WTC11 (cell line): ENCODE results near the gene GET4. TPM values are rescaled to one million over a fixed set of nuclear protein-coding genes. Genes with fewer than 3 reads are reported as not detected.

ENCODE experiments used
- ATAC-seq: fragments of 200-7000 bp; cut with Tn5 transposase; 2 replicates; pipeline ENCODE4 v1.10.0; 2021; ENCODE audit warnings: mild to moderate bottlenecking, moderate library complexity
- CTCF ChIA-PET: fragments of 300-600 bp; sonication (Branson Sonifier 250); formaldehyde crosslinking; loops from one replicate; lab custom pipeline; 2021; ENCODE audit warnings: antibody characterized with exemption; lab: Charles Lee
- POLR2A ChIA-PET: fragments of 350-600 bp; sonication (Branson Sonifier 250); formaldehyde crosslinking; loops from one replicate; lab custom pipeline; 2021; ENCODE audit warnings: antibody characterized with exemption; lab: Charles Lee
- DNase-seq: peaks from one replicate; pipeline ENCODE4 v3.0.0; 2021; ENCODE audit warnings: low spot score
- H3K27ac Mint-ChIP-seq: 2 replicates; pipeline ENCODE4 v1.8.0; 2021; ENCODE audit warnings: mixed read lengths
- H3K27me3 Mint-ChIP-seq: 2 replicates; pipeline ENCODE4 v1.8.0; 2021; ENCODE audit warnings: low read depth, mild to moderate bottlenecking, moderate library complexity, mixed read lengths
- H3K36me3 Mint-ChIP-seq: 2 replicates; pipeline ENCODE4 v1.8.0; 2021; ENCODE audit warnings: mixed read lengths
- H3K4me1 Mint-ChIP-seq: 2 replicates; pipeline ENCODE4 v1.8.0; 2022; ENCODE audit warnings: mixed read lengths
- H3K4me3 Mint-ChIP-seq: 2 replicates; pipeline ENCODE4 v1.8.0; 2021; ENCODE audit warnings: mild to moderate bottlenecking, moderate library complexity, mixed read lengths
- H3K9me3 Mint-ChIP-seq: 2 replicates; pipeline ENCODE4 v1.8.0; 2021; ENCODE audit warnings: mixed read lengths
- CREB1 ChIP-seq: sonication (generic); formaldehyde crosslinking; IDR thresholded peaks from 2 replicates; pipeline ENCODE4 v1.8.0; 2023; ENCODE audit warnings: mild to moderate bottlenecking, missing genetic modification reagents
- CREM ChIP-seq: sonication (generic); formaldehyde crosslinking; IDR thresholded peaks from 2 replicates; pipeline ENCODE4 v1.8.1; 2022; ENCODE audit warnings: mild to moderate bottlenecking, missing genetic modification reagents, moderate library complexity
- E2F1 ChIP-seq: sonication (generic); formaldehyde crosslinking; IDR thresholded peaks from 2 replicates; pipeline ENCODE4 v1.8.0; 2022; ENCODE audit warnings: mild to moderate bottlenecking, missing genetic modification reagents
- EMX1 ChIP-seq: fragments of 250-450 bp; sonication (Bioruptor Pico); IDR thresholded peaks from 2 replicates; pipeline ENCODE4 v1.8.0; 2021; ENCODE audit warnings: mild to moderate bottlenecking
- GTF2I ChIP-seq: fragments of 250-450 bp; sonication (Bioruptor Pico); conservative IDR thresholded peaks from 2 replicates; pipeline ENCODE4 v1.4.0; 2021; ENCODE audit warnings: mild to moderate bottlenecking
- JUN ChIP-seq: sonication (generic); formaldehyde crosslinking; IDR thresholded peaks from 2 replicates; pipeline ENCODE4 v1.8.0; 2023; ENCODE audit warnings: mild to moderate bottlenecking, missing genetic modification reagents
- MXD4 ChIP-seq: fragments of 250-450 bp; sonication (Bioruptor Pico); IDR thresholded peaks from 2 replicates; pipeline ENCODE4 v1.8.0; 2021; ENCODE audit warnings: mild to moderate bottlenecking, moderate library complexity, borderline replicate concordance
- NFE2L1 ChIP-seq: sonication (generic); formaldehyde crosslinking; IDR thresholded peaks from 2 replicates; pipeline ENCODE4 v1.8.1; 2023; ENCODE audit warnings: missing genetic modification reagents
- NR1H2 ChIP-seq: sonication (generic); formaldehyde crosslinking; IDR thresholded peaks from 2 replicates; pipeline ENCODE4 v1.9.0; 2021; ENCODE audit warnings: mild to moderate bottlenecking, moderate library complexity, missing genetic modification reagents
- NR3C1 ChIP-seq: sonication (generic); formaldehyde crosslinking; conservative IDR thresholded peaks from 2 replicates; pipeline ENCODE4 v1.8.1; 2023; ENCODE audit warnings: low read depth, mild to moderate bottlenecking, missing genetic modification reagents
- PRDM15 ChIP-seq: sonication (generic); formaldehyde crosslinking; IDR thresholded peaks from 2 replicates; pipeline ENCODE4 v1.8.0; 2022; ENCODE audit warnings: missing genetic modification reagents
- SOX15 ChIP-seq: fragments of 250-450 bp; sonication (Bioruptor Pico); IDR thresholded peaks from 2 replicates; pipeline ENCODE4 v1.9.0; 2021; ENCODE audit warnings: mild to moderate bottlenecking
- TEAD1 ChIP-seq: sonication (generic); formaldehyde crosslinking; IDR thresholded peaks from 2 replicates; pipeline ENCODE4 v1.8.0; 2022; ENCODE audit warnings: mild to moderate bottlenecking, missing genetic modification reagents
- ZBTB43 ChIP-seq: sonication (generic); formaldehyde crosslinking; IDR thresholded peaks from 2 replicates; pipeline ENCODE4 v1.8.1; 2023; ENCODE audit warnings: mild to moderate bottlenecking, missing genetic modification reagents
- ZMAT4 ChIP-seq: fragments of 250-450 bp; sonication (Bioruptor Pico); IDR thresholded peaks from 2 replicates; pipeline ENCODE4 v1.9.0; 2021; ENCODE audit warnings: mild to moderate bottlenecking
- ZNF138 ChIP-seq: sonication (generic); formaldehyde crosslinking; conservative IDR thresholded peaks from 2 replicates; pipeline ENCODE4 v1.8.1; 2022; ENCODE audit warnings: mild to moderate bottlenecking, moderate library complexity, missing genetic modification reagents
- ZNF232 ChIP-seq: sonication (generic); formaldehyde crosslinking; IDR thresholded peaks from 2 replicates; pipeline ENCODE4 v1.8.0; 2022; ENCODE audit warnings: mild to moderate bottlenecking, missing genetic modification reagents
- total RNA-seq: library from RNA; stranded (reverse); gene quantifications from 3 replicates; pipeline ENCODE4 v1.2.3, GENCODE V29; 2021

The GET4 gene
- total RNA-seq, 1 experiment from 2014 or later: 73.0 TPM

- Mint-ChIP-seq H3K27me3 (no peaks in the 10 kb centered on the region), H3K9me3 (no peaks in the 10 kb centered on the region), H3K36me3 (peaks cover 83% of the 10 kb centered on the region), H3K4me3 (no peak overlapping the region), H3K4me1 (no peaks in the 10 kb centered on the region), H3K27ac (no peak overlapping the region)
- CTCF ChIA-PET: no interaction called here
- no peak for ATAC-seq
- no peak for DNase-seq
- POLR2A ChIA-PET: no interaction called here
- no peak for TF ChIP-seq MXD4 (CRISPR knock-in tag)
Measured at GRCh38 chr7:857661-858060, 18.7 kb upstream of the GET4 start.

GRCh38 chr7:859359-860030, 16.9 kb upstream of the GET4 start:
- Mint-ChIP-seq H3K4me1 (no peaks in the 10 kb centered on the region), H3K4me3 (no peak overlapping the region), H3K27ac (no peak overlapping the region; the same call in 1 of the 2 replicates), H3K27me3 (no peaks in the 10 kb centered on the region), H3K36me3 (peaks cover 78% of the 10 kb centered on the region), H3K9me3 (no peaks in the 10 kb centered on the region)
- ATAC-seq (no peak), DNase-seq (no peak)
- ChIA-PET POLR2A (no interaction called here), CTCF (interaction anchor here (1.4 kb wide), 1 partner anchor 14 kb away, joined by 4 read pairs; no protein-coding TSS in a partner anchor)
- no peak for TF ChIP-seq ZNF138

GRCh38 chr7:860149-860548, 16.2 kb upstream of the GET4 start:
- no peaks in the 10 kb centered on the region for H3K27me3 Mint-ChIP-seq
- H3K4me3 Mint-ChIP-seq: no peak overlapping the region
- ATAC-seq: no peak
- H3K9me3 Mint-ChIP-seq: no peaks in the 10 kb centered on the region
- peak overlapping the region; percentile 52; the same call in 1 of the 2 replicates for H3K27ac Mint-ChIP-seq
- no peak for DNase-seq
- ChIA-PET POLR2A (no interaction called here), CTCF (no interaction called here)
- no peaks in the 10 kb centered on the region for H3K4me1 Mint-ChIP-seq
- H3K36me3 Mint-ChIP-seq: peaks cover 77% of the 10 kb centered on the region
- TF ChIP-seq ZBTB43 (CRISPR knock-in tag) (no peak), ZNF138 (no peak), NR1H2 (CRISPR knock-in tag) (no peak), E2F1 (CRISPR knock-in tag) (no peak), ZMAT4 (CRISPR knock-in tag) (no peak), PRDM15 (no peak), JUN (CRISPR knock-in tag) (no peak), TEAD1 (CRISPR knock-in tag) (no peak), SOX15 (CRISPR knock-in tag) (no peak), GTF2I (CRISPR knock-in tag) (no peak)
- TF ChIP-seq, all 79 proteins: peak for 0

- ChIA-PET CTCF (no interaction called here), POLR2A (no interaction called here)
- Mint-ChIP-seq H3K9me3 (no peaks in the 10 kb centered on the region), H3K4me3 (no peak overlapping the region), H3K36me3 (peaks cover 78% of the 10 kb centered on the region), H3K4me1 (no peaks in the 10 kb centered on the region), H3K27me3 (no peaks in the 10 kb centered on the region), H3K27ac (no peak overlapping the region)
- ATAC-seq (no peak), DNase-seq (no peak)
- TF ChIP-seq NR3C1 (no peak), CREM (no peak), ZNF232 (CRISPR knock-in tag) (no peak), EMX1 (CRISPR knock-in tag) (no peak), NFE2L1 (CRISPR knock-in tag) (no peak), CREB1 (CRISPR knock-in tag) (no peak)
Measured at GRCh38 chr7:861222-861621, 15.1 kb upstream of the GET4 start.
